HL-60 (cell line): ENCODE data around the gene GHRL.

ENCODE experiments used
- DNase-seq, 2 experiments: peaks; one replicate each; pipeline ENCODE4 v3.0.0-alpha.2; 2010 to 2020; ENCODE audit warnings: low read depth in 1 of 2, low spot score in 1 of 2
- H3K27ac ChIP-seq: fragments of 250-450 bp; sonication (Bioruptor Pico); replicated peaks from 2 replicates; pipeline ENCODE4 v1.5.1; 2020; ENCODE audit warnings: mild to moderate bottlenecking, moderate library complexity
- H3K27me3 ChIP-seq: fragments of 250-450 bp; sonication (Bioruptor Pico); 2 replicates; pipeline ENCODE4 v1.5.1; 2021; ENCODE audit warnings: mild to moderate bottlenecking, moderate library complexity; ENCODE audit not compliant: insufficient read depth, poor library complexity, severe bottlenecking
- H3K4me3 ChIP-seq: replicated peaks from 2 replicates; pipeline ENCODE4 v1.5.1; 2011; ENCODE audit warnings: mild to moderate bottlenecking, control low read depth, low read length; ENCODE audit not compliant: insufficient read depth
- CTCF ChIP-seq: IDR thresholded peaks from one replicate; pipeline ENCODE4 v1.5.1; 2011; ENCODE audit warnings: low read length, control low read depth, inconsistent platforms; ENCODE audit not compliant: insufficient read depth
- GABPA ChIP-seq: IDR thresholded peaks from 2 replicates; pipeline ENCODE4 v1.6.1; 2012; ENCODE audit warnings: low read depth
- POLR2AphosphoS5 ChIP-seq: IDR thresholded peaks from 2 replicates; pipeline ENCODE4 v1.6.1; 2012; ENCODE audit warnings: low read depth
- SPI1 ChIP-seq: IDR thresholded peaks from 2 replicates; pipeline ENCODE4 v1.6.1; 2012; ENCODE audit warnings: low read depth, mild to moderate bottlenecking, borderline replicate concordance
- TF ChIP-seq, protein P1 (sequence below): IDR thresholded peaks from 2 replicates; pipeline ENCODE4 v1.6.1; 2012; ENCODE audit warnings: low read depth; ENCODE audit not compliant: insufficient replicate concordance

Gene GHRL

GRCh38 chr3:10335190-10335738, 42.5 kb upstream of the GHRL start:
- Histone ChIP-seq H3K27ac (no peak overlapping the region), H3K27me3 (no peaks in the 10 kb centered on the region), H3K4me3 (no peak overlapping the region)
- no peak for DNase-seq
- no peak for TF ChIP-seq POLR2AphosphoS5
- no peak for TF ChIP-seq GABPA
- TF ChIP-seq, protein P1, sequence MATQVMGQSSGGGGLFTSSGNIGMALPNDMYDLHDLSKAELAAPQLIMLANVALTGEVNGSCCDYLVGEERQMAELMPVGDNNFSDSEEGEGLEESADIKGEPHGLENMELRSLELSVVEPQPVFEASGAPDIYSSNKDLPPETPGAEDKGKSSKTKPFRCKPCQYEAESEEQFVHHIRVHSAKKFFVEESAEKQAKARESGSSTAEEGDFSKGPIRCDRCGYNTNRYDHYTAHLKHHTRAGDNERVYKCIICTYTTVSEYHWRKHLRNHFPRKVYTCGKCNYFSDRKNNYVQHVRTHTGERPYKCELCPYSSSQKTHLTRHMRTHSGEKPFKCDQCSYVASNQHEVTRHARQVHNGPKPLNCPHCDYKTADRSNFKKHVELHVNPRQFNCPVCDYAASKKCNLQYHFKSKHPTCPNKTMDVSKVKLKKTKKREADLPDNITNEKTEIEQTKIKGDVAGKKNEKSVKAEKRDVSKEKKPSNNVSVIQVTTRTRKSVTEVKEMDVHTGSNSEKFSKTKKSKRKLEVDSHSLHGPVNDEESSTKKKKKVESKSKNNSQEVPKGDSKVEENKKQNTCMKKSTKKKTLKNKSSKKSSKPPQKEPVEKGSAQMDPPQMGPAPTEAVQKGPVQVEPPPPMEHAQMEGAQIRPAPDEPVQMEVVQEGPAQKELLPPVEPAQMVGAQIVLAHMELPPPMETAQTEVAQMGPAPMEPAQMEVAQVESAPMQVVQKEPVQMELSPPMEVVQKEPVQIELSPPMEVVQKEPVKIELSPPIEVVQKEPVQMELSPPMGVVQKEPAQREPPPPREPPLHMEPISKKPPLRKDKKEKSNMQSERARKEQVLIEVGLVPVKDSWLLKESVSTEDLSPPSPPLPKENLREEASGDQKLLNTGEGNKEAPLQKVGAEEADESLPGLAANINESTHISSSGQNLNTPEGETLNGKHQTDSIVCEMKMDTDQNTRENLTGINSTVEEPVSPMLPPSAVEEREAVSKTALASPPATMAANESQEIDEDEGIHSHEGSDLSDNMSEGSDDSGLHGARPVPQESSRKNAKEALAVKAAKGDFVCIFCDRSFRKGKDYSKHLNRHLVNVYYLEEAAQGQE = no peak
- no peak for TF ChIP-seq CTCF
- TF ChIP-seq SPI1 = no peak

DNA sequence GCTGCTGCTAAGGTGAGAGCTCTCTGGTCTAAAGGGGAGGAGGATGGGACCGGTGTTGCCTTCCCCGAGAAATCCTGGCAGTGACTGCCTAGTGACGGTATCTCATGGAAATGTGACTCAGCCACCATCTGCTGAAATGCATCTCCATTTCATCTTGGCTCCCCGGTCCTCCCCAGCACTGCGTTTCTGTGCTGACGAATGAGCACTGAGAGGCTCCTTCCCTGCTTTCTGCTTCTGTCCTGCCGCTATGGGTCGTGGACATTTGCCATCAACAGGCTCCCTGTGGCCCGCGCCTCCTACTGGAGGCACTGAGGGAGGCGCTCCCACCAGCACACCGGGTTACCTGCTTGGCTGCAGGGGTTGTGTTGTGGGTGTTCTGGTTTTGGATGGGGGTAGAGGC, 41.7 kb upstream of the GHRL start:
- Histone ChIP-seq H3K27me3 (no peaks in the 10 kb centered on the region), H3K27ac (no peak overlapping the region), H3K4me3 (no peak overlapping the region)
- no peak for DNase-seq
- TF ChIP-seq SPI1 (no peak), GABPA (no peak), POLR2AphosphoS5 (no peak), CTCF (no peak)
- TF ChIP-seq, protein P1 = no peak

DNA sequence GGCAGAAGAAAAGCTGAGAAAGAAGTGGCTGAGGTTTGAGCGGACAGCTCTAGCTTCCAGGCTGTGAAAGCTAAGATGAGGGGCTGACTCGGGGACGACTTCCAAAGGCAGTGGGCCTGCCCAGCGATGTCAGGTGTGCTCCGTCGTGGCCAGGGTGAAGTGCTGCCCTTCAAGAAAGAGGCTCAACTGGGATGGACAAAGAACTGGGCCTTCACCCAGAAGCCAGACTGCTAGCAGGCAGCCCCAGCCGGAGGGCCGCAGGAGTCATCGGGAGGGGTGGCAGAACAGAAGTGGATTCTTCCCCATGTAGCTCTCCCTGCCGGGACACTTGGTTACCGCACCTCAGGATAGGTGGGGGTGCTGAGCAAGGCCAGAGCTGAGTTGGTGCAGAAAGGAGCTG, 41.3 kb upstream of the GHRL start:
- no peak overlapping the region for H3K27ac ChIP-seq
- no peak for DNase-seq
- no peak overlapping the region for H3K4me3 ChIP-seq
- TF ChIP-seq GABPA (no peak), POLR2AphosphoS5 (no peak), SPI1 (no peak), CTCF (no peak)
- TF ChIP-seq, protein P1 = no peak
- H3K27me3 ChIP-seq = no peaks in the 10 kb centered on the region
